ENCODE results near the gene PLCB4.

- TF ChIP-seq POLR2AphosphoS5 (IDR thresholded peaks at IDR 0.05; ENCODE audit: low read depth, low read length) (no peak), POLR2A (IDR thresholded peaks at IDR 0.05; ENCODE audit: low read depth, low read length) (no peak)
Measured at GRCh38 chr20:9506964-9507369, 438.1 kb downstream of the PLCB4 start.
